NB4 (cell line): ENCODE results near the gene LMAN2.

Experiments used
- DNase-seq: peaks from one replicate; pipeline ENCODE4 v3.0.0; 2010; ENCODE audit warnings: low read depth
- H3K4me3 ChIP-seq: one replicate; pipeline ENCODE4 v1.5.1; 2011; ENCODE audit warnings: mild to moderate bottlenecking, low read depth, low read length, moderate library complexity
- MYC ChIP-seq: IDR thresholded peaks from 2 replicates; pipeline ENCODE4 v1.6.1; 2011; ENCODE audit warnings: low read depth, low read length
- POLR2A ChIP-seq: IDR thresholded peaks from 2 replicates; pipeline ENCODE4 v1.6.1; 2011; ENCODE audit warnings: mild to moderate bottlenecking; ENCODE audit not compliant: insufficient read length; ENCODE audit errors: extremely low read depth
- TF ChIP-seq, protein P1 (sequence below): IDR thresholded peaks from 2 replicates; pipeline ENCODE4 v1.6.1; 2011; ENCODE audit warnings: low read depth, low read length
- TF ChIP-seq, protein P2 (sequence below): IDR thresholded peaks from one replicate; pipeline ENCODE4 v1.5.1; 2012; ENCODE audit warnings: low read depth, low read length

The LMAN2 gene

DNA sequence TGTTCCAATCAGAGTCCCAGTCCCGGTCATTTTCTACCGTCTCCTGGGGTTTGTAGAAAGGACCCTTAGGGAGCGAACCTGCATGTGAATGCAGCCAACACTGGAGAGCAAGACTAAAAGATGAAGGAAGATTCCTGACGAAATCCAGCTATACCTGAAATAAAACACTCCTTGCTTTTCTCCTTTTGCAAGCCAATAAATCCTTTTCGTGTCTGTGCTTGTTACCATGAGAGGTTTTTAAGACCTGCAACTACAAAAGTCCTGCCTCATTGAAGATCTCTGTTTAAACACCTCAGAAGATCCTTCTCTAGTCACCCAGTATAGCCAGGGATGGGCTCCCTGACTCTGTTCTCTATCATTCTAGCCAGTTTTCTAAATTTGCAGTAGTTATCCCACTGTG, 22.7 kb upstream of the LMAN2 start:
- H3K4me3 ChIP-seq: no peak overlapping the region
- TF ChIP-seq, protein P1, sequence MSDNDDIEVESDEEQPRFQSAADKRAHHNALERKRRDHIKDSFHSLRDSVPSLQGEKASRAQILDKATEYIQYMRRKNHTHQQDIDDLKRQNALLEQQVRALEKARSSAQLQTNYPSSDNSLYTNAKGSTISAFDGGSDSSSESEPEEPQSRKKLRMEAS: no peak
- TF ChIP-seq POLR2A: no peak
- TF ChIP-seq, protein P2, sequence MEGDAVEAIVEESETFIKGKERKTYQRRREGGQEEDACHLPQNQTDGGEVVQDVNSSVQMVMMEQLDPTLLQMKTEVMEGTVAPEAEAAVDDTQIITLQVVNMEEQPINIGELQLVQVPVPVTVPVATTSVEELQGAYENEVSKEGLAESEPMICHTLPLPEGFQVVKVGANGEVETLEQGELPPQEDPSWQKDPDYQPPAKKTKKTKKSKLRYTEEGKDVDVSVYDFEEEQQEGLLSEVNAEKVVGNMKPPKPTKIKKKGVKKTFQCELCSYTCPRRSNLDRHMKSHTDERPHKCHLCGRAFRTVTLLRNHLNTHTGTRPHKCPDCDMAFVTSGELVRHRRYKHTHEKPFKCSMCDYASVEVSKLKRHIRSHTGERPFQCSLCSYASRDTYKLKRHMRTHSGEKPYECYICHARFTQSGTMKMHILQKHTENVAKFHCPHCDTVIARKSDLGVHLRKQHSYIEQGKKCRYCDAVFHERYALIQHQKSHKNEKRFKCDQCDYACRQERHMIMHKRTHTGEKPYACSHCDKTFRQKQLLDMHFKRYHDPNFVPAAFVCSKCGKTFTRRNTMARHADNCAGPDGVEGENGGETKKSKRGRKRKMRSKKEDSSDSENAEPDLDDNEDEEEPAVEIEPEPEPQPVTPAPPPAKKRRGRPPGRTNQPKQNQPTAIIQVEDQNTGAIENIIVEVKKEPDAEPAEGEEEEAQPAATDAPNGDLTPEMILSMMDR: no peak
- TF ChIP-seq MYC: no peak
- no peak for DNase-seq

DNA sequence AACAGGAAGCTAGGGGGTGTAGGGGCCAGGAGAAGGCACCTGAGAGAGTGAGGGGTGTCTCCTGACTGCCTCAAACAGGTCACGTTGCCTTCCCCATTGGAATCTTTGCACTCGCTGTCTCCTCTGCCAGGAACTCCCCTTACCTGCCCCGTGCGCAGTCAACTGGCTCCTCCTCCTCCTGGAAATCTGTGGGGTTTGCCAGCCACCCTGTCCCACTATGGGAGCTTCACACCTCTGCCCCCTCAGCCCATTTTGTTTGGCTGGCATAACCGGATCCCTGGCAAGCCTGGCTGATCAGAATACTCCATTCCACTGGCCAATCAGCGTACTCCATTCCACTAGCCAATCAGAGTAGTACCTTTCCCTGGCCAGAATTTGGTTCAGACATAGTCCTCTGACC, 22.3 kb upstream of the LMAN2 start:
- DNase-seq: no peak
- TF ChIP-seq MYC: no peak
- TF ChIP-seq, protein P1: no peak
- no peak for TF ChIP-seq POLR2A
- TF ChIP-seq, protein P2: no peak

DNA sequence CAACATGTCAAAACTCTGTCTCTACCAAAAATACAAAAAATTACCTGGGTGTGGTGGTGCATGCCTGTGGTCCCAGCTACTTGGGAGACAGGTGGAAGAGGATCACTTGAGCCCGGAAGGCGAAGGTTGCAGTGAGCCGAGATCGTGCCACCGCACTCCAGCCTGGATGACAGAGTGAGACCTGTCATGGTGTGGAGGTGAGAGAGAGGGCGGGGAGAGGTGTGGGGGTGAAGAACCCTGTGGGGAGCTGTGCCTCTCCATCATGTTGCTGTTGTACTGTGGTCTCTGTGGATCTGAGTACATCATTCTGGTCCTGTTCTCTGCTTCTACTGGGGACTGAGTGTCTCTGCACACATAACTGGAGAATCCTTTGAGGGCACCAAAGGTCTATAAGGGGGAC, 21.4 kb upstream of the LMAN2 start:
- no peak for DNase-seq
- TF ChIP-seq POLR2A (no peak), MYC (no peak)
- TF ChIP-seq, protein P2: no peak
- TF ChIP-seq, protein P1: no peak

More for the DNA sequence above, 22.3 kb upstream of the LMAN2 start:
- H3K4me3 ChIP-seq: no peak overlapping the region

DNA sequence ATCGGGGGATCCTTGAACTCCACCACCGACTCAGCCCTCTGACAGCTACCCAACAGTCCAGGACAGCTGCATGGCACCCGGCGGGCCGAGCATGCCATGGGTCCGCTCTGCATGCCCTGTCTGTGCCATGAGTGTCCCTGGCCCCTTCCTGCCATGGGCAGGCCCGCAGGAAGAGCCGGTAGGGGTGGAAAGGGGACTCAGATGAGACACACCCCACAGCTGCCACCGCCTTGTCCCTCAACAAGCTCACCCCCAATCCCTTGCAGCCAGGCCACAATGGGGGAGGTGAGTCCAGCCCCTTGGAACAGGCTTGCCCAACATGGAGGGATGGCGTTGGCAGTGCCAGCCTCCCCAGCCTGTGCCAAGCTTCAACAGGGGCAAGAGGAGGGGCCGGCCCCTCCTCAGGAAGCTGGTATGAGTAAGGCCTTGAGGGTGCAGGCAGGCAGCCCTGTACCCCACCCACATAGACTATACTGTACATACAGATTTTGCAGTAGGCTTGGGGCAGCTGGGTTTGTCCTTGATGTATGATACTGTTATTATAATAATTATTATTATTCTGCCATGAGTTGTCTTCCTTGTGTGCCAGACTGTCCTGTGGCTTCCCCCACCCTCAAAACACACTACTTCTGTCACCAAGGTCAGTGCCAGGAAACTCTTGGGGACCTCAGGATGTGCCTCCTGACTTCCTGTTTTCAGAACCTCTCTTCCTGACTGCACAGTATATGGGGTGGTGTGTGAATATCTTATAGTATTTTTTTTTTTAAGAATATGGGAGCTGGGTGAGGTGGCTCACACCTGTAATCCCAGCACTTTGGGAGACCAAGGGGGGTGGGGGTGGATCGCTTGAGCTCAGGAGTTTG, 20.8 kb upstream of the LMAN2 start:
- peak; percentile 56 for DNase-seq
- TF ChIP-seq, protein P2: no peak
- no peak for TF ChIP-seq MYC
- TF ChIP-seq POLR2A: no peak
- TF ChIP-seq, protein P1: no peak
- H3K4me3 ChIP-seq: no peak overlapping the region

More for the DNA sequence above, 21.4 kb upstream of the LMAN2 start:
- H3K4me3 ChIP-seq: no peak overlapping the region

GRCh38 chr5:177371120-177372033, 19.9 kb upstream of the LMAN2 start:
- H3K4me3 ChIP-seq: no peak overlapping the region
- no peak for DNase-seq
- no peak for TF ChIP-seq MYC
- TF ChIP-seq, protein P1: no peak
- TF ChIP-seq, protein P2: no peak
- TF ChIP-seq POLR2A: no peak
